GM18499 (cell line): Measurements from ENCODE around the gene LSM2.

Experiments used
- ATAC-seq: cut with Tn5 transposase; IDR thresholded peaks from one replicate; pipeline ENCODE4 v1.9.1; 2021; ENCODE audit warnings: moderate number of reproducible peaks; ENCODE audit not compliant: insufficient read depth, unreplicated experiment

LSM2 gene

GRCh38 chr6:31778999-31779885, 27.5 kb downstream of the LSM2 start:
- no peak for ATAC-seq

DNA sequence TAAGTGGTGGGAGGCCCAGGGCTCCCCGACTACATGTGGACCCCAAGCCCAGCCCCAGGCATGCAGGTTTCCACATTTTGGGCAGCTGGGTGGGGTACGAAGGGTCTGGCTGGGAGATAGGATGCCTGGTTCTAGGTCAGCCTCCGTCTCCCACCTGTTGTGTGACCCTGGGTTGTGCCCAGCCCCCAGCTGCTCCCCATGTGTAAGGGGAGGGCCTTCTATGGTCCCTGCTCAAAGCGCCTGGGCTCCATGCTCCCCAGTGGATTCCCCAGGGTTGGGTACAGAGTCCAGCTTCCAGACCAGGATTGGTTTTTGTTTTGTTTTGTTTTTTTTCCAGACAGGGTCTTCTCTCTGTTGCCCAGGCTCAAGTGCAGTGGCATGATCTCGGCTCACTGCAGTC, 28.6 kb downstream of the LSM2 start:
- no peak for ATAC-seq

GRCh38 chr6:31777667-31778050, 29.1 kb downstream of the LSM2 start:
- no peak for ATAC-seq

- no peak for ATAC-seq
Measured at GRCh38 chr6:31776989-31777666, 29.6 kb downstream of the LSM2 start, which contains the start of gene VWA7. TSS of gene VWA7 (minus strand) at chr6:31777328. CDS start at chr6:31776779, 549 bp downstream.

DNA sequence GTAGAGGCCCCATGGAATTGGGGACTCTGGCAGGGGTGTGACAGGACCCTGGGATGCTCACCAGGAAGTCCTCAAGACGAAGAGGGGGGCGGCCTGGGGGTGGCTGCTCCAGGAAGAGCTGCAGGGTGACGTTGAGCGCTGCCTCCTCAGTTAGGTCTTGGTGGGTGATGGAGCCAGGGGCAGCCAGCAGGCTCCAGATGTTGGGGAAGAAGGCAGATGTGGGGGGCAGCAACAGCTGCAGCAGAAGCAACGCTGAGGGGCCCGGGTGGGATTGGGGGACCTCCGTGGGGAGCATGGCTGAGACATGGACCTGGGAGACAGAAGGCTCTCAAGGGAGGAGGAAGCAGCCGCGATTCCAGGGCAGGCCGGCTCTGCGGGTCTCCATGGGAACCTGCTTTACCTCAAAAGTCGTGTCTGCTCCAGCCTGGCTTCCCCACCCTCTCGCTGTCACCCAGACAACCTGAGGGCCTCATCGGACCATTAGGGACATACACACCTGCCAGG, 30.2 kb downstream of the LSM2 start:
- no peak for ATAC-seq

GRCh38 chr6:31775633-31776484, 30.9 kb downstream of the LSM2 start:
- ATAC-seq = no peak

GRCh38 chr6:31775184-31775583, 31.6 kb downstream of the LSM2 start:
- ATAC-seq = no peak

- ATAC-seq = no peak
Measured at GRCh38 chr6:31771992-31772358, 34.8 kb downstream of the LSM2 start.

DNA sequence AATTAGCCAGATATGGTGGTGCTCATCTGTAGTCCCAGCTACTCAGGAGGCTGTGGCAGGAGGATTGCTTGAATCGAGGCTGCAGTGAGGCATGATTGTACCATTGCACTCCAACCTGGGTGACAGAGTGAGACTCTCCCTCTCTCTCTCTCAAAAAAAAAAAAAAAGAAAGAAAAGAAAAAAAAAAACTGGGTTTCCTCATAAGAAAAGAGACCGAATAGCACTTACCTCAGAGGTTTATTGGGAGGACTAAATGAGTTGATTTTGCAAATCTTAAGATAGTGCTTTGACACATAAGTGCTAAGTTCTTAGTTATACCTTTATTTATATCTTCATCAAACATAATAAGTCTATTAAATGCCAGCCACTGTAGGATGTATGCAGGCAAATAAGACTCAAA, 35.9 kb downstream of the LSM2 start:
- ATAC-seq = no peak

DNA sequence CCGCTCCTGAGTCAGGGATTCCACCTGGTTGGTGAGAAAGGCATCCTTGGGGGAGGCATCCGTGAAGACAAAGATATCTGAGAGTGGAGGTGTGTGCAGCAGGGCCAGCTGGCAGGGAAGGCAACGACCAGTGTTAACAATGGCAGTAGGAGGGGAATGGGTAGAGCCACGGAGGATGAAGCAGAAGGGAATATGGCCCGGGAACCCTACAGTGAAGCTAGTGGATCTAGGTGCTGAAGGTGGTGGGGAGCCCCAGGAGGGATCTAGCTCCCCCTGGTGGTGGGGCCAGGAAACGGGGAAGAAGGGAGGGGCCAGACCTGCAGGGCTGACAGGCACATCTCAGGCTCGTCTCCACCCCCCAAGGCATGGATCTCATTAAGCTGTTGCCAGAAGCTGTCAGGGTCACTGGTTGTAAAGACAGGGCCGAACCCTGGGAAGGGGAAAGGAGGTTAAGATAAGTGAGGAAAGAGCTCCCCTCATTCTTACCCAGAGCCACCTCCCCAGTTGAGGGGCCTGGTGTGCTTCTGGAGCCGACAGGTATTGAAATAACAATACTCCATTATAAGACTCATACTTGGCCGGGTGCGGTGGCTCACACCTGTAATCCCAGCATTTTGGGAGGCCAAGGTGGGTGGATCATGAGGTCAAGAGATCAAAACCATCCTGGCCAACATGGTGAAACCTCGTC, 36.9 kb downstream of the LSM2 start:
- ATAC-seq = no peak

- no peak for ATAC-seq
Measured at GRCh38 chr6:31768363-31769257, 38.2 kb downstream of the LSM2 start.

GRCh38 chr6:31767096-31767645, 39.6 kb downstream of the LSM2 start:
- ATAC-seq = no peak

DNA sequence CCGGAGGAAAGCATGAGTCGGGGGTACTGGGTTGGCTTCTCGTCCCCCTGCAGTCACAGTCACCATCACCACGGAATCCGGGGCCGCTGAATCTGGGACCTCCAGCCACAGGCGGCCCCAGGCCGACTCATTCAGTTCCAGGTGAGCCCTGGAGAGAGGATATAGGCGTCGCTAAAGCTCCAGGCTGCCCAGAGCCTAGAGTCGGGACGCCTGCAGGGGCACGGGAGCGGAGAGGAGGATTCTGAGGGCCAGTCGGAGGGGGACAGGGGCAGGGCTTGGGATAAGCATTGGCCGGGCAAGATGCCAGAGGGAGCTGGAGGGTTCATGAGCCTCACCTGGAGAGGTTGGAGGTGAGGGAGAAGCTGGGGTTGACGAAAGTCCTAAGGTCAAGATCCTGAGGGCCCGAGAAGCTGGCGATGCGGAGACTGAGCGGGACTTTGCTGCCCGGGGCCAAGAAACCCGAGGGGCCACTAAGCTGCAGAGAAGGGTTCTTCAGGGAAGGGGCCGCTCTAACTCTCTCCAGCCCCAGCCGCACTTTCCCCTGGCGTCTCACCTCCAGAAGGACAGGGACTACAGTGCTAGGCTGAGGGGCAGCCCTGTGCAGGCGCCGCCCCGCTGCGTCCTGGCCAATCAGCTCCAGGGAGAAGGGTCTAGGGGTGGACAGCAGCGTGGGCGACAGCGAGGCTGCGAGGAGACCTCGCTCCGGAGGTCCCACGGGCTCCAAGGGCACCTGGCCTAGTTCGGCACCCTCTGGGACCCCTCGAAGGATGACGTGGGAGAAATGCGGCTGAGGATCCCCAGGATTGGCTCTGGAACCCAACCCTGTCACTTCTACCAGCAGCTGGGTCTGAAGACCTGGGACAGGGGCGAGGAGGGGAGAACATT, 40.6 kb downstream of the LSM2 start:
- ATAC-seq = no peak

DNA sequence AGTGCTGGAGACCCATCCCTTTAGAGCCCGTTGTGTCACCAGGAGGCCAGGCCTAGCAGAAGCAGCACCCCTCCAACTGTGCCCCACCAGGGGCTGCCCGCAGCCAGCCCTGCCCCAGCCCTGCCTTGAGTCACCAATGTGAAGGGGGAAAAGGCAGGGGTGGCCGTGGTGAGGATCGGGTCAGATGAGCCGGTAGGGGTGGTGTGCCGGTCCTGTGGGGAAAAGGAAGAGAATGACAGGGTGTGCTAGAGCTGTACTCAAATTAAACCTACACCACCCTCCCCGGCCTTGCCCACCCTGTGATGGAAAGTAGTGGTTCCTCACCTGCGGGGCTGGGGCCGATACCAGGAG, 41.2 kb downstream of the LSM2 start:
- ATAC-seq = no peak

DNA sequence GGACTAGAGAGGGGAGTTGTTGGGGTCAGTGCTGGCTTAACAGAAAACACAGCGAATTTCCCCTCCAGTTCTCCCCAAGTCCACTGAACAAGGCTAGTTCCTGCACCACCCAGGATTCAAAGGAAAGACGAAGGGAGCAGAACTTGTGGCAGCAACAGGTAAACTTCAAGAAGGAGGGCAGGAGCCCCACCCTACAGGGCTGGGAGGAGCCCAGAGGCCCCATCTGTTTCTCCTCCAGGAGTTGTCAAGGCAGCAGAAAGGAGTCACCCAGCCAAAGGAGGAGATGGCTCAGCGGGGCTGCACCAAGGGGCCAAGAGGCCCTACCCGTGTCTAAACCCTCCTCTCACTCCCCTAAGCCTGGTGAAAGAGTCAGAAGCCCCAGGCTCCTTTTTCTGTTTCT, 42.6 kb downstream of the LSM2 start:
- ATAC-seq = no peak

GRCh38 chr6:31763619-31763940, 43.2 kb downstream of the LSM2 start:
- no peak for ATAC-seq

DNA sequence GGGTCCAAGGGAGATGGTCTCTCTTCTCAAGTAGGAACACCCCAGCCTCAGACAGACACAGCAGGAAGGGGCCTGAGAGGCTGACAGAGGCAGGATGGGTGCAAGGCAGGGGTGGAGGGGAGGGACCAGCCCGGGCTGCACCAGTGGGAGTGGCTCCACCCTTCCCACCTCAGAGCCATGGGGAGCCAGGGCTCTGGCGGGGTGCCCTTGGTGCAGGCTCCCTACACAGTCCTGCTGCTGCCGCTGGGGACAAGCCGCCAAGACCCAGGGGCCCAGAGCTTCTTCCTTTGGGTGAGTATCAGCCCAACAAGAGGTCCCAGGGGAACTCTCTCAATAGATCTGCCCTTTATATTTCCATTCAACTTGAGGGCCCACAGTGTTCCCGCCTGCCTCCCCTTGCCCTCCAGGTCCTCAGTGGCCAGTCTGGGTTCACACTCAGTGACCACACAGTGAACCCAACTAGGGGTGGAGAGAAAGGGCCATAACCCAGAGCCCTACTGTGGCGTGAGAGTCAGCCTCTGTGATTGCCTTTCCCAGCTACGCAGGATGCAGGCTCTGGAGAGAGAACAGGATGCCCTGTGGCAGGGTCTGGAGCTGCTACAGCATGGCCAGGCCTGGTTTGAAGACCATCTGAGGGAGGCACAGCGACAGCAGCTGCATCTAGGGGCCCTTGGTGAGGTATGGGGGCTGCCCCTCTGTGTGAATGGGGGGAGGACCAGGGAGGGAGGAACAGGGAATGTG, 43.7 kb downstream of the LSM2 start:
- no peak for ATAC-seq
